Right atrium auricular region (tissue), 2 donors: ENCODE measurements around the gene GALNT12. TPM values are rescaled to one million over a fixed set of nuclear protein-coding genes. Genes with fewer than 3 reads are reported as not detected.

Experiments
- DNase-seq: peaks from one replicate; pipeline ENCODE4 v3.0.0-alpha.2; 2019; ENCODE audit warnings: low spot score
- H3K27ac ChIP-seq, 2 donors: fragments of 200-600 bp; sonication (generic); 1 replicate in 1 of 2; 2 replicates in 1 of 2; pipeline ENCODE4 v1.5.1; 2016 to 2019
- H3K27me3 ChIP-seq, 2 donors: fragments of 200-600 bp; sonication (generic); one replicate each; pipeline versions ENCODE4 v1.5.1 to v1.6.0; 2017 to 2019
- H3K36me3 ChIP-seq: fragments of 200-600 bp; sonication (generic); one replicate; pipeline ENCODE4 v1.5.1; 2016
- H3K4me1 ChIP-seq, 2 donors: fragments of 200-600 bp; sonication (generic); one replicate each; pipeline versions ENCODE4 v1.5.1 to v1.6.0; 2017 to 2019
- H3K4me3 ChIP-seq, 2 donors: fragments of 200-600 bp; sonication (generic); 1 replicate in 1 of 2; 2 replicates in 1 of 2; pipeline ENCODE4 v1.5.1; 2017 to 2019; ENCODE audit warnings: mild to moderate bottlenecking in 1 of 2, moderate library complexity in 1 of 2
- H3K9me3 ChIP-seq, 2 donors: fragments of 200-600 bp; sonication (generic); one replicate each; pipeline ENCODE4 v1.5.1; 2019
- CTCF ChIP-seq, 2 donors: fragments of 200-600 bp; sonication (generic); IDR thresholded peaks; one replicate each; pipeline ENCODE4 v1.5.1; 2019; ENCODE audit warnings: antibody characterized with exemption in 2 of 2
- total RNA-seq, 2 donors: library from RNA; depleted of rRNA; stranded (reverse); fragments of >200 nt; gene quantifications; one replicate each; pipeline ENCODE4 v1.1.0, GENCODE V29; 2016

Gene GALNT12
- total RNA-seq, 2 donors from 2014 or later, result 0.33 to 2.7 TPM

DNA sequence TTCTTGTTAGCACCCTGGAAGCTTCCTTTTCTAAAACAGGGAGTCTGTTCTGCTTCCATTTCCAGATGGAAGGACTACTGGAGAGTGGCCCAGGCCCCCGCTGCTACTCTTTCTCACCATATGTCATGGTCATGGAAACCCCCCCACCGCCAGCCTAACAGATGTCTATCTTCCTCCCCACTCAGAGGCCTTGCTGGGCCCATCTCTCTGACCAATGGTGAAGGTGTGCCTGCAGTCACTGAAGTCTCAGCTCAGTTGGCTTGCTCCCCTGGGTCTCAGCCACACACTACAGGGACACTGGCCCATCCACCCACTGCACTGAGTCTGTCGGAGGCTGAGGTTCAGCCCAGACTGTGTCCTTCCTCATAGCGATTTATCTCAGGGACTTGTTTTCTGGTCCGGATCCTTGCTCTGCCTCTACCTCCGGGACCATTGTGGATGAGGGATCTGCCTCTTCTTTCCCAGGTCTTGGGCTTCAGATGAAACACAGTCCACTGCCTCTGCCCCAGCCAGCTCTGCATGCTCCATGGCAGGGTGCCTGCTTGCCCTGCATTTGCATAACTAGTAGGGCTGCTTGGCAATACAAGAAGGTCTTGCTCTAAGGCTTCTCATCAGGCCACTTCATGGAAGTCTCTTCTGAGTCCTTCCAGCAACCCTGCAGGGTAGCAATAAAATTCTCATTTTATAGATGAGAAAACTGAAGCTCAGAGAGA lies 30.8 kb downstream of the GALNT12 start:
- no peak for DNase-seq
- no peak overlapping the region for H3K4me3 ChIP-seq
- no peaks in the 10 kb centered on the region for H3K9me3 ChIP-seq
- H3K4me1 ChIP-seq, result peaks cover 0 to 3% of the 10 kb centered on the region in 2 donors
- TF ChIP-seq CTCF (IDR thresholded peaks at IDR 0.05), result no peak
- H3K27ac ChIP-seq, result no peak overlapping the region
- H3K27me3 ChIP-seq, result no peaks in the 10 kb centered on the region
- H3K36me3 ChIP-seq, result no peaks in the 10 kb centered on the region

GRCh38 chr9:98838868-98839565 lies 31.5 kb downstream of the GALNT12 start:
- no peak for DNase-seq
- no peaks in the 10 kb centered on the region for H3K4me1 ChIP-seq
- H3K9me3 ChIP-seq, result no peaks in the 10 kb centered on the region
- no peak overlapping the region for H3K4me3 ChIP-seq
- no peak for TF ChIP-seq CTCF (IDR thresholded peaks at IDR 0.05)
- no peak overlapping the region for H3K27ac ChIP-seq
- no peaks in the 10 kb centered on the region for H3K36me3 ChIP-seq
- H3K27me3 ChIP-seq, result no peaks in the 10 kb centered on the region

DNA sequence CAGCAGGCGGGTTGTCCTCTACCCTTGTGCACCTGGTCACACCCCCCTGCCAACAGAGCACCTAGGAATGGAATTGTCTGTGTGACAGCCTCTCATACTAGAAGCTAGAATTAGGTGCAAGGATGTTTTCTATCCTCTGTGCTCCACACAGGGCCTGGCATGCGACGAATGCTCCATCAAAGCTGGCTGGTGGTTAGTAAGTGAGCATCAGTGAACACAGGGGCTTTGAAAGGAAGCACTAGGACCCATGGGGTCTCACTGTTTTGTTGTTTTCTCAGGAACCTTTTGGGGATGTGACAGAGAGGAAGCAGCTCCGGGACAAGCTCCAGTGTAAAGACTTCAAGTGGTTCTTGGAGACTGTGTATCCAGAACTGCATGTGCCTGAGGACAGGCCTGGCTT lies 32.3 kb downstream of the GALNT12 start:
- no peak overlapping the region for H3K4me3 ChIP-seq
- H3K27me3 ChIP-seq, result no peaks in the 10 kb centered on the region
- H3K4me1 ChIP-seq, result no peaks in the 10 kb centered on the region
- TF ChIP-seq CTCF (IDR thresholded peaks at IDR 0.05), result no peak
- DNase-seq, result no peak
- H3K27ac ChIP-seq, result no peak overlapping the region
- no peaks in the 10 kb centered on the region for H3K36me3 ChIP-seq
- no peaks in the 10 kb centered on the region for H3K9me3 ChIP-seq

- no peak for TF ChIP-seq CTCF (IDR thresholded peaks at IDR 0.05)
- no peaks in the 10 kb centered on the region for H3K36me3 ChIP-seq
- H3K4me3 ChIP-seq, result no peak overlapping the region
- no peaks in the 10 kb centered on the region for H3K9me3 ChIP-seq
- no peaks in the 10 kb centered on the region for H3K27me3 ChIP-seq
- H3K27ac ChIP-seq, result no peak overlapping the region
- DNase-seq, result no peak
- no peaks in the 10 kb centered on the region for H3K4me1 ChIP-seq
These were observed 35.0 kb downstream of the GALNT12 start for GRCh38 chr9:98842510-98842909.

GRCh38 chr9:98846081-98846480 lies 38.6 kb downstream of the GALNT12 start:
- Histone ChIP-seq H3K27ac (no peak overlapping the region), H3K4me3 (no peak overlapping the region), H3K36me3 (no peaks in the 10 kb centered on the region), H3K4me1 (peaks cover 0 to 4% of the 10 kb centered on the region in 2 donors), H3K9me3 (no peaks in the 10 kb centered on the region), H3K27me3 (no peaks in the 10 kb centered on the region)
- no peak for DNase-seq
- no peak for TF ChIP-seq CTCF (IDR thresholded peaks at IDR 0.05)
